GM18873 (cell line): Measurements from ENCODE around the gene RABL6.
A peak's percentile ranks its signal among the peaks of the same experiment; 100 is the strongest.
"Not testable (repeated sequence)": the region's sequence is repeated elsewhere in the genome, so short reads cannot be mapped to it uniquely, and the experiment has no call there.

Experiments used
- ATAC-seq: cut with Tn5 transposase; IDR thresholded peaks from one replicate; pipeline ENCODE4 v1.9.1; 2021; ENCODE audit warnings: mild to moderate bottlenecking, moderate library complexity, moderate number of reproducible peaks; ENCODE audit not compliant: unreplicated experiment, low FRiP score

The RABL6 gene

GRCh38 chr9:136866898-136867421 lies 59.2 kb downstream of the RABL6 start:
- not testable (repeated sequence) for ATAC-seq

- ATAC-seq: no peak
These were observed 59.7 kb downstream of the RABL6 start for GRCh38 chr9:136867480-136867879.

GRCh38 chr9:136867917-136868316 lies 60.2 kb downstream of the RABL6 start:
- no peak for ATAC-seq

GRCh38 chr9:136868644-136869043 lies 60.9 kb downstream of the RABL6 start:
- ATAC-seq: no peak

- ATAC-seq: not testable (repeated sequence)
These were observed 61.9 kb downstream of the RABL6 start for GRCh38 chr9:136869611-136870010.

- no peak for ATAC-seq
These were observed 67.4 kb downstream of the RABL6 start for GRCh38 chr9:136875155-136875554.

- ATAC-seq: no peak
These were observed 68.7 kb downstream of the RABL6 start for GRCh38 chr9:136876476-136876875.

- ATAC-seq: no peak
These were observed 72.9 kb downstream of the RABL6 start for GRCh38 chr9:136880651-136881050.

- ATAC-seq: no peak
These were observed 74.0 kb downstream of the RABL6 start for GRCh38 chr9:136881691-136882108.

GRCh38 chr9:136882109-136882946 lies 74.6 kb downstream of the RABL6 start:
- no peak for ATAC-seq

- not testable (repeated sequence) for ATAC-seq
These were observed 75.2 kb downstream of the RABL6 start for GRCh38 chr9:136882947-136883283.

- not testable (repeated sequence) for ATAC-seq
These were observed 75.9 kb downstream of the RABL6 start for GRCh38 chr9:136883670-136884069.

GRCh38 chr9:136885950-136886578 lies 78.3 kb downstream of the RABL6 start, which contains the start of gene TRAF2:
Gene TRAF2, plus strand, starts transcription at chr9:136886516. Its CDS starts 12,225 bp downstream, at chr9:136898741.
- ATAC-seq: peak; percentile 72

- ATAC-seq: peak; percentile 13
These were observed 79.2 kb downstream of the RABL6 start for GRCh38 chr9:136886610-136887597.

- no peak for ATAC-seq
These were observed 80.7 kb downstream of the RABL6 start for GRCh38 chr9:136888454-136888853.

- no peak for ATAC-seq
These were observed 82.1 kb downstream of the RABL6 start for GRCh38 chr9:136889858-136890257.

GRCh38 chr9:136890661-136891060 lies 82.9 kb downstream of the RABL6 start:
- no peak for ATAC-seq
